MM.1S (cell line): ENCODE results near the gene RB1.

Source experiments
- DNase-seq: peaks from one replicate; pipeline ENCODE4 v3.0.0-alpha.2; 2015
- H2AFZ ChIP-seq: fragments of 300-600 bp; sonication (generic); 2 replicates; pipeline ENCODE4 v1.6.0; 2016; ENCODE audit warnings: antibody characterized with exemption, low read length
- H3F3A ChIP-seq: fragments of 300-600 bp; sonication (generic); 2 replicates; pipeline ENCODE4 v1.6.1; 2016; ENCODE audit warnings: mild to moderate bottlenecking, antibody characterized with exemption, low read length, moderate library complexity, mixed read lengths; ENCODE audit not compliant: insufficient read depth
- H3K27ac ChIP-seq: fragments of 300-600 bp; sonication (generic); 2 replicates; pipeline ENCODE4 v1.5.1; 2016; ENCODE audit warnings: mild to moderate bottlenecking, low read length
- H3K27me3 ChIP-seq: fragments of 300-600 bp; sonication (generic); replicated peaks from 2 replicates; pipeline ENCODE4 v1.6.0; 2016; ENCODE audit warnings: low read length; ENCODE audit not compliant: insufficient read depth
- H3K36me3 ChIP-seq: fragments of 300-600 bp; sonication (generic); replicated peaks from 2 replicates; pipeline ENCODE4 v1.6.1; 2016; ENCODE audit warnings: mild to moderate bottlenecking, low read length, mixed read lengths; ENCODE audit not compliant: insufficient read depth
- H3K4me1 ChIP-seq: fragments of 300-600 bp; sonication (generic); 2 replicates; pipeline ENCODE4 v1.6.1; 2016; ENCODE audit warnings: low read length, mixed read lengths
- H3K4me2 ChIP-seq: fragments of 300-600 bp; sonication (generic); 2 replicates; pipeline ENCODE4 v1.6.0; 2016; ENCODE audit warnings: low read depth, low read length
- H3K4me3 ChIP-seq: fragments of 300-600 bp; sonication (generic); 2 replicates; pipeline ENCODE4 v1.5.1; 2016; ENCODE audit warnings: low read length, mixed read lengths
- H3K79me2 ChIP-seq: fragments of 300-600 bp; sonication (generic); 2 replicates; pipeline ENCODE4 v1.6.1; 2016; ENCODE audit warnings: mixed run types, low read length, mixed read lengths
- H3K9ac ChIP-seq: fragments of 300-600 bp; sonication (generic); 2 replicates; pipeline ENCODE4 v1.6.1; 2016; ENCODE audit warnings: low read length, mixed read lengths
- H3K9me2 ChIP-seq: fragments of 300-600 bp; sonication (generic); replicated peaks from 2 replicates; pipeline ENCODE4 v1.6.1; 2016; ENCODE audit warnings: mild to moderate bottlenecking, low read length, mixed read lengths; ENCODE audit not compliant: insufficient read depth
- H3K9me3 ChIP-seq: fragments of 300-600 bp; sonication (generic); replicated peaks from 2 replicates; pipeline ENCODE4 v1.6.1; 2016; ENCODE audit warnings: mild to moderate bottlenecking, low read length, mixed read lengths; ENCODE audit not compliant: insufficient read depth
- H4K20me1 ChIP-seq: fragments of 300-600 bp; sonication (generic); 2 replicates; pipeline ENCODE4 v1.6.1; 2016; ENCODE audit warnings: mild to moderate bottlenecking, low read length, moderate library complexity, mixed read lengths; ENCODE audit not compliant: insufficient read depth
- CTCF ChIP-seq: fragments of 300-600 bp; sonication (generic); IDR thresholded peaks from 2 replicates; pipeline ENCODE4 v1.5.1; 2016; ENCODE audit warnings: antibody characterized with exemption, low read length, mixed read lengths
- EZH2 ChIP-seq: fragments of 300-600 bp; sonication (generic); optimal IDR thresholded peaks from 2 replicates; pipeline ENCODE3; 2017; ENCODE audit warnings: low read depth, mild to moderate bottlenecking, antibody characterized with exemption, low read length, mixed read lengths
- EZH2phosphoT487 ChIP-seq: fragments of 300-600 bp; sonication (generic); IDR thresholded peaks from 2 replicates; pipeline ENCODE4 v1.6.1; 2018; ENCODE audit warnings: antibody characterized with exemption, low read length

RB1 gene

GRCh38 chr13:48404952-48405351, 101.4 kb downstream of the RB1 start:
- peaks cover 21% of the 10 kb centered on the region for H3K4me1 ChIP-seq
- no peaks in the 10 kb centered on the region for H3K79me2 ChIP-seq
- no peak overlapping the region for H3K4me2 ChIP-seq

GRCh38 chr13:48405875-48406274, 102.3 kb downstream of the RB1 start:
- Histone ChIP-seq H3K27ac (no peak overlapping the region), H3K9ac (no peak overlapping the region), H3K9me2 (no peaks in the 10 kb centered on the region), H3K4me3 (no peak overlapping the region), H3K79me2 (no peaks in the 10 kb centered on the region), H3K4me2 (no peak overlapping the region), H3F3A (no peaks in the 10 kb centered on the region), H3K4me1 (peaks cover 11% of the 10 kb centered on the region), H2AFZ (no peak overlapping the region), H4K20me1 (no peaks in the 10 kb centered on the region), H3K36me3 (no peaks in the 10 kb centered on the region), H3K27me3 (no peaks in the 10 kb centered on the region), H3K9me3 (no peaks in the 10 kb centered on the region)
- TF ChIP-seq CTCF = no peak
- TF ChIP-seq EZH2 = no peak
- no peak for TF ChIP-seq EZH2phosphoT487
- no peak for DNase-seq

More at GRCh38 chr13:48404952-48405351, 101.4 kb downstream of the RB1 start:
- TF ChIP-seq CTCF = no peak
- TF ChIP-seq EZH2 = no peak
- no peak overlapping the region for H3K4me3 ChIP-seq
- no peaks in the 10 kb centered on the region for H3K9me2 ChIP-seq
- H3K9ac ChIP-seq = no peak overlapping the region
- H3K36me3 ChIP-seq = no peaks in the 10 kb centered on the region
- H3K9me3 ChIP-seq = no peaks in the 10 kb centered on the region
- H3K27me3 ChIP-seq = no peaks in the 10 kb centered on the region
- DNase-seq = no peak
- no peaks in the 10 kb centered on the region for H4K20me1 ChIP-seq
- H2AFZ ChIP-seq = no peak overlapping the region
- H3F3A ChIP-seq = no peaks in the 10 kb centered on the region
- no peak overlapping the region for H3K27ac ChIP-seq

- Histone ChIP-seq H2AFZ (no peak overlapping the region), H3K9ac (no peak overlapping the region), H3K36me3 (no peaks in the 10 kb centered on the region), H3K4me3 (no peak overlapping the region), H3K79me2 (no peaks in the 10 kb centered on the region), H3K4me1 (no peaks in the 10 kb centered on the region), H3F3A (no peaks in the 10 kb centered on the region), H3K9me2 (no peaks in the 10 kb centered on the region), H3K4me2 (no peak overlapping the region), H3K27me3 (no peaks in the 10 kb centered on the region), H4K20me1 (no peaks in the 10 kb centered on the region), H3K9me3 (no peaks in the 10 kb centered on the region), H3K27ac (no peak overlapping the region)
- TF ChIP-seq CTCF (no peak), EZH2 (no peak), EZH2phosphoT487 (no peak)
- DNase-seq = no peak
Observed at GRCh38 chr13:48410199-48410598, 106.6 kb downstream of the RB1 start.
